ENCODE measurements around the gene HOXB5.

Gene HOXB5

GRCh38 chr17:48577946-48578615, 15.5 kb downstream of the HOXB5 start, which contains the start of gene HOXB4:
TSS of gene HOXB4 (minus strand) at chr17:48578350. CDS start at chr17:48578319, 31 bp downstream.
- peak within 1 kb of the TSS; percentile 58 for H3K4me3 ChIP-seq
- H3K27me3 ChIP-seq (ENCODE audit: low read depth): no peaks in the 10 kb centered on the region
- in situ Hi-C loops (cut with MboI; ENCODE audit: low sequenced_read_pairs): loop anchor here (5.0 kb wide), 1 partner anchor 36 kb away; no protein-coding TSS in a partner anchor
- peaks cover 24% of the 10 kb centered on the region for H3K4me1 ChIP-seq
- peak; percentile 81 to 89 for DNase-seq (ENCODE audit: low spot score in 2 of 2)
- H3K9me3 ChIP-seq: no peaks in the 10 kb centered on the region
- no peaks in the 10 kb centered on the region for H3K36me3 ChIP-seq (replicated peaks)

- H3K4me1 ChIP-seq: peaks cover 28% of the 10 kb centered on the region
- peak in 1 of 2 experiments; percentile 62 for DNase-seq (ENCODE audit: low spot score in 2 of 2)
- H3K9me3 ChIP-seq: no peaks in the 10 kb centered on the region
- in situ Hi-C loops (cut with MboI; ENCODE audit: low sequenced_read_pairs): loop anchor here (5.0 kb wide), 1 partner anchor 35 kb away; no protein-coding TSS in a partner anchor
- H3K36me3 ChIP-seq (replicated peaks): no peaks in the 10 kb centered on the region
- no peaks in the 10 kb centered on the region for H3K27me3 ChIP-seq (ENCODE audit: low read depth)
- H3K4me3 ChIP-seq: peak overlapping the region; percentile 58
Measured at GRCh38 chr17:48577330-48577945, 16.1 kb downstream of the HOXB5 start.

GRCh38 chr17:48576479-48577309, 16.9 kb downstream of the HOXB5 start:
- peaks cover 28% of the 10 kb centered on the region for H3K4me1 ChIP-seq
- H3K27me3 ChIP-seq (ENCODE audit: low read depth): no peaks in the 10 kb centered on the region
- H3K9me3 ChIP-seq: no peaks in the 10 kb centered on the region
- peak overlapping the region; percentile 58 for H3K4me3 ChIP-seq
- no peaks in the 10 kb centered on the region for H3K36me3 ChIP-seq (replicated peaks)
- in situ Hi-C loops (cut with MboI; ENCODE audit: low sequenced_read_pairs): loop anchor here (5.0 kb wide), 1 partner anchor 34 kb away; no protein-coding TSS in a partner anchor
- peak in 1 of 2 experiments; percentile 67 for DNase-seq (ENCODE audit: low spot score in 2 of 2)

GRCh38 chr17:48575673-48576478, 17.7 kb downstream of the HOXB5 start:
- H3K4me1 ChIP-seq: peaks cover 28% of the 10 kb centered on the region
- H3K27me3 ChIP-seq (ENCODE audit: low read depth): no peaks in the 10 kb centered on the region
- no peaks in the 10 kb centered on the region for H3K36me3 ChIP-seq (replicated peaks)
- DNase-seq (ENCODE audit: low spot score in 2 of 2): peak in 1 of 2 experiments; percentile 36
- peak overlapping the region; percentile 2; the same call in 1 of the 2 replicates for H3K4me3 ChIP-seq
- no peaks in the 10 kb centered on the region for H3K9me3 ChIP-seq
- in situ Hi-C loops (cut with MboI; ENCODE audit: low sequenced_read_pairs): loop anchor here (5.0 kb wide), 1 partner anchor 34 kb away; no protein-coding TSS in a partner anchor

- no peaks in the 10 kb centered on the region for H3K9me3 ChIP-seq
- DNase-seq (ENCODE audit: low spot score in 2 of 2): peak; percentile 55 to 97
- no peak overlapping the region for H3K4me3 ChIP-seq
- no peaks in the 10 kb centered on the region for H3K27me3 ChIP-seq (ENCODE audit: low read depth)
- peaks cover 28% of the 10 kb centered on the region for H3K4me1 ChIP-seq
- no peaks in the 10 kb centered on the region for H3K36me3 ChIP-seq (replicated peaks)
- in situ Hi-C loops (cut with MboI; ENCODE audit: low sequenced_read_pairs): loop anchor here (5.0 kb wide), 1 partner anchor 33 kb away; no protein-coding TSS in a partner anchor
Measured at GRCh38 chr17:48575066-48575582, 18.5 kb downstream of the HOXB5 start.

- Histone ChIP-seq H3K9me3 (no peaks in the 10 kb centered on the region), H3K27me3 (ENCODE audit: low read depth) (no peaks in the 10 kb centered on the region), H3K36me3 (replicated peaks) (no peaks in the 10 kb centered on the region), H3K4me3 (peak overlapping the region; percentile 5), H3K4me1 (peaks cover 28% of the 10 kb centered on the region)
- in situ Hi-C loops (cut with MboI; ENCODE audit: low sequenced_read_pairs): loop anchor here (5.0 kb wide), 1 partner anchor 32 kb away; no protein-coding TSS in a partner anchor
- DNase-seq (ENCODE audit: low spot score in 2 of 2): no peak
Measured at GRCh38 chr17:48574505-48575065, 19.0 kb downstream of the HOXB5 start.

GRCh38 chr17:48571826-48572417, 21.7 kb downstream of the HOXB5 start:
- no peak for DNase-seq (ENCODE audit: low spot score in 2 of 2)
- no peaks in the 10 kb centered on the region for H3K9me3 ChIP-seq
- no peak overlapping the region for H3K4me3 ChIP-seq
- H3K27me3 ChIP-seq (ENCODE audit: low read depth): no peaks in the 10 kb centered on the region
- no peaks in the 10 kb centered on the region for H3K36me3 ChIP-seq (replicated peaks)
- in situ Hi-C loops (cut with MboI; ENCODE audit: low sequenced_read_pairs): no loop called here
- peaks cover 28% of the 10 kb centered on the region for H3K4me1 ChIP-seq

- in situ Hi-C loops (cut with MboI; ENCODE audit: low sequenced_read_pairs): no loop called here
- Histone ChIP-seq H3K4me3 (no peak overlapping the region), H3K4me1 (peaks cover 27% of the 10 kb centered on the region), H3K36me3 (replicated peaks) (no peaks in the 10 kb centered on the region), H3K9me3 (no peaks in the 10 kb centered on the region), H3K27me3 (ENCODE audit: low read depth) (no peaks in the 10 kb centered on the region)
- DNase-seq (ENCODE audit: low spot score in 2 of 2): no peak
Measured at GRCh38 chr17:48571024-48571818, 22.4 kb downstream of the HOXB5 start.

GRCh38 chr17:48570325-48571023, 23.1 kb downstream of the HOXB5 start:
- DNase-seq (ENCODE audit: low spot score in 2 of 2): no peak
- in situ Hi-C loops (cut with MboI; ENCODE audit: low sequenced_read_pairs): no loop called here
- peaks cover 20% of the 10 kb centered on the region for H3K4me1 ChIP-seq
- no peaks in the 10 kb centered on the region for H3K36me3 ChIP-seq (replicated peaks)
- H3K4me3 ChIP-seq: no peak overlapping the region
- no peaks in the 10 kb centered on the region for H3K9me3 ChIP-seq
- H3K27me3 ChIP-seq (ENCODE audit: low read depth): no peaks in the 10 kb centered on the region

- H3K36me3 ChIP-seq (replicated peaks): no peaks in the 10 kb centered on the region
- in situ Hi-C loops (cut with MboI; ENCODE audit: low sequenced_read_pairs): no loop called here
- peaks cover 16% of the 10 kb centered on the region for H3K4me1 ChIP-seq
- H3K4me3 ChIP-seq: no peak overlapping the region
- H3K9me3 ChIP-seq: no peaks in the 10 kb centered on the region
- no peaks in the 10 kb centered on the region for H3K27me3 ChIP-seq (ENCODE audit: low read depth)
- DNase-seq (ENCODE audit: low spot score in 2 of 2): no peak
Measured at GRCh38 chr17:48569674-48570324, 23.8 kb downstream of the HOXB5 start.

GRCh38 chr17:48569240-48569582, 24.4 kb downstream of the HOXB5 start:
- no peaks in the 10 kb centered on the region for H3K27me3 ChIP-seq (ENCODE audit: low read depth)
- H3K4me1 ChIP-seq: peaks cover 12% of the 10 kb centered on the region
- in situ Hi-C loops (cut with MboI; ENCODE audit: low sequenced_read_pairs): no loop called here
- H3K36me3 ChIP-seq (replicated peaks): no peaks in the 10 kb centered on the region
- no peak overlapping the region for H3K4me3 ChIP-seq
- no peak for DNase-seq (ENCODE audit: low spot score in 2 of 2)
- no peaks in the 10 kb centered on the region for H3K9me3 ChIP-seq

Measured in HAP-1 (cell line).